Measurements from ENCODE around the gene CATSPERZ.

DNA sequence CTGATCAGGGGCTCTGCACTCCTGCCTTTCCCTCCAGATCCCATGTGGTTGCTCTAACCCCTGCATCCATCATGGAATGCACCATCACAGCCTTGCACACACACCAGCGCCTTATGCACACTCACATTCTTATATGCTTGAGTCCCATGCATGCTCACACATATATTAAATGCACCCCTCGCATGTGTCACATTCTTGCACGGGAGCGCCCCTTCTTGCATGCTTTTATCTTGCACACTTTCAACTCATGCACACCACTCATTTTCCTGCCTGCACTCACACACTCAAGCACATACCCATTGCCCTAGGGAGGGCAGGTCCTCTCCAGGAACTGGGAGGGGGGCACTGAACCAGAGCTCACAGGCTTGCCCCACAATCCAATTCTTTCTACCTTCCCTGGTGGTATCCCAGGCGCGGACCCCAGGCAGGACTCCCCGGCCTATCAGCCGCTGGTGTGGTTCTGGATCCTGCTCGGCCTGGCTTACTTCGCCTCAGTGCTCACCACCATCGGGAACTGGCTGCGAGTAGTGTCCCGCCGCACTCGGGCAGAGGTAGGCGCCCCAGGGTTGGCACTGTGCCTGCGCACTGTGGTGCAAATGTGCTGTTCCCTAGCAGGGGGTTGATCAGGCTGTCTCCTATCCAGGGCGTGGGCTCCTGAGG, 2.3 kb upstream of the CATSPERZ start:
- TF ChIP-seq CTCF (IDR thresholded peaks at IDR 0.05) (no peak), ZFX (IDR thresholded peaks at IDR 0.05; ENCODE audit: borderline replicate concordance) (no peak)

All from 22Rv1 (cell line).